ENCODE data around the gene CHD9NB. TPM values are rescaled to one million over a fixed set of nuclear protein-coding genes. Genes with fewer than 3 reads are reported as not detected.
A peak's percentile ranks its signal among the peaks of the same experiment; 100 is the strongest.

Gene CHD9NB
- total and polyA plus RNA-seq, 8 donors, result 2.2 to 10.7 (median 7.3) TPM

GRCh38 chr16:53069772-53070171, 17.1 kb upstream of the CHD9NB start:
- no peak overlapping the region for H3K27ac ChIP-seq
- DNase-seq (no peak), ATAC-seq (no peak)
- H3K9me3 ChIP-seq, result peaks cover 0 to 3% of the 10 kb centered on the region in 2 donors
- no peaks in the 10 kb centered on the region for H3K27me3 ChIP-seq
- no peak for TF ChIP-seq CTCF (IDR thresholded peaks at IDR 0.05)
- no peak overlapping the region for H3K4me3 ChIP-seq
- H3K4me1 ChIP-seq, result peaks cover 13 to 41% of the 10 kb centered on the region in 2 donors
- intact Hi-C loops (cut with DNase I), result no loop called here
- H3K36me3 ChIP-seq, result no peaks in the 10 kb centered on the region

GRCh38 chr16:53068423-53068833, 15.7 kb upstream of the CHD9NB start:
- Histone ChIP-seq H3K4me1 (peaks cover 13 to 49% of the 10 kb centered on the region in 2 donors), H3K36me3 (no peaks in the 10 kb centered on the region), H3K4me3 (no peak overlapping the region), H3K9me3 (no peaks in the 10 kb centered on the region), H3K27ac (peak overlapping the region in 1 of 2 donors; percentile 25), H3K27me3 (no peaks in the 10 kb centered on the region)
- DNase-seq, result no peak
- no peak for TF ChIP-seq CTCF (IDR thresholded peaks at IDR 0.05)
- intact Hi-C loops (cut with DNase I), result no loop called here
- ATAC-seq, result peak; percentile 35

GRCh38 chr16:53067675-53068074, 15.0 kb upstream of the CHD9NB start:
- H3K9me3 ChIP-seq, result no peaks in the 10 kb centered on the region
- H3K27me3 ChIP-seq, result no peaks in the 10 kb centered on the region
- H3K36me3 ChIP-seq, result no peaks in the 10 kb centered on the region
- ATAC-seq, result no peak
- TF ChIP-seq CTCF (IDR thresholded peaks at IDR 0.05), result no peak
- no peak overlapping the region for H3K4me3 ChIP-seq
- peaks cover 13 to 47% of the 10 kb centered on the region in 2 donors for H3K4me1 ChIP-seq
- no peak for DNase-seq
- H3K27ac ChIP-seq, result peak overlapping the region in 1 of 2 donors; percentile 25
- intact Hi-C loops (cut with DNase I), result no loop called here

- no peak for TF ChIP-seq CTCF (IDR thresholded peaks at IDR 0.05)
- Histone ChIP-seq H3K9me3 (no peaks in the 10 kb centered on the region), H3K27ac (peak overlapping the region; percentile 4 to 20), H3K27me3 (no peaks in the 10 kb centered on the region), H3K36me3 (no peaks in the 10 kb centered on the region), H3K4me1 (peaks cover 0 to 44% of the 10 kb centered on the region in 2 donors), H3K4me3 (no peak overlapping the region)
- ATAC-seq, result peak; percentile 24
- no peak for DNase-seq
- intact Hi-C loops (cut with DNase I), result no loop called here
Measured at GRCh38 chr16:53065461-53066061, 12.9 kb upstream of the CHD9NB start.

GRCh38 chr16:53064081-53064578, 11.4 kb upstream of the CHD9NB start:
- DNase-seq, result no peak
- no peaks in the 10 kb centered on the region for H3K27me3 ChIP-seq
- no peak for ATAC-seq
- H3K27ac ChIP-seq, result no peak overlapping the region
- no peaks in the 10 kb centered on the region for H3K9me3 ChIP-seq
- intact Hi-C loops (cut with DNase I), result no loop called here
- H3K4me3 ChIP-seq, result no peak overlapping the region
- no peak for TF ChIP-seq CTCF (IDR thresholded peaks at IDR 0.05)
- peaks cover 0 to 45% of the 10 kb centered on the region in 2 donors for H3K4me1 ChIP-seq
- no peaks in the 10 kb centered on the region for H3K36me3 ChIP-seq

All from left lung (tissue), 10 donors.